NCI-H510A treated with DMSO at 0.1 percent for 48 hours (cell line): ENCODE results near the gene ANK2.

Source experiments
- DNase-seq: peaks from one replicate; lab custom pipeline; 2025; lab: John Stamatoyannopoulos, UW

ANK2 gene

DNA sequence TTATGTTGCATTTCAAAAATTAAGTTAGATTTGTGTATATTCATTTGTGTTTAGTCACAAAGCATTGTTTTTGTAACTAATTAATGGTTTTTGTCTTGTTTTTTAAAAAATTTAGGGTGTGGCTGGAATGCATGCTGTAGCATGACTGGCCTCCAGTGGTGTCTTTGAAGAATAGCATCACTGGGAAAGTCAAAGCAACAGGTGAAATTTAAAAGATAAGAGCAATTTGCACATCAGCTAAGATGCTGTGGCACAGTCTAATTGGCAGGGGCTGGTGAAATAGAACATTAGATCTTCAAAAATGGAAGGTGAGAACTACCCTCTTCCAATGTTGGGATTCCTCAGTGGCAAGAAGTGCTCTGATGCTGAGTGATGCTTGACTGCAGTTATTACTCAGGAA, 45.3 kb downstream of the ANK2 start:
- peak; percentile 21 for DNase-seq

DNA sequence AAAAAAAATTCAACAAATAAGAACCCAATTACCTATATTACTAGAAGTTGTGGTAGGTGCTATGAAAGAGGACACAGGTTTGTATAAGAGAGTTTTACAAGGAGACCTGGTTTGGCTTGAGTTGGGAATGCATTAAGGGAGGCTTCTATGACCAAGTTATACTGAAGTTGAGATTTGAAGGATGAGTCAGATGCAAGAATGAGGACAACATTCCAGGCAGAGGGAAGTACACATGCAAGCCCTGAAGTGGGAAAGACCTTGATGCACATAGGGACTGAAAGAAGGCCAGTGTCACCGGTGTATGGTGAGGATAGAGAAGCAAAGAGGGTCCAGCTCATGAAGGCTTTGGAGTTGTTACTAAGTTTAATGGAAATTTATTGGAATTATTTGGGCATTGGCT, 52.2 kb downstream of the ANK2 start:
- DNase-seq = no peak

GRCh38 chr4:113103556-113103955, 54.1 kb downstream of the ANK2 start:
- no peak for DNase-seq

DNA sequence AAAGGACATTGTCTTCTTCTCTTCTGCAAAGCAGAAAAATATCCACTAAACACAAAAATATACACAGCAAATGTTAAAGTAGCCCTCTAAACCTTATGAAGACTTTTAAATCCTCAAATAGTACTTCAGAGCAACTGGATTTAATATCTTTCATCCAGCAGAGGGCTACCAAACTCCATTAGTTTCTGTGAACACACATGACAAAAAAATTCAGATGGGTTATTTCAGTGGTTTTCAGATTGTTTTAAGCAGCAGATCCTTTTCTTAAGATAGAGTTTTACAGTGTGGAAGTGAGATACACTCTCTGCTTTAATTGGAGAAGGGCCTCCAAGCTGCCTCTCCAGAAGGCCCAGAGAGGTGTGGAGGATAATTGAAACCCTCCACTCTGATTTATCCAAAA, 56.7 kb downstream of the ANK2 start:
- no peak for DNase-seq

DNA sequence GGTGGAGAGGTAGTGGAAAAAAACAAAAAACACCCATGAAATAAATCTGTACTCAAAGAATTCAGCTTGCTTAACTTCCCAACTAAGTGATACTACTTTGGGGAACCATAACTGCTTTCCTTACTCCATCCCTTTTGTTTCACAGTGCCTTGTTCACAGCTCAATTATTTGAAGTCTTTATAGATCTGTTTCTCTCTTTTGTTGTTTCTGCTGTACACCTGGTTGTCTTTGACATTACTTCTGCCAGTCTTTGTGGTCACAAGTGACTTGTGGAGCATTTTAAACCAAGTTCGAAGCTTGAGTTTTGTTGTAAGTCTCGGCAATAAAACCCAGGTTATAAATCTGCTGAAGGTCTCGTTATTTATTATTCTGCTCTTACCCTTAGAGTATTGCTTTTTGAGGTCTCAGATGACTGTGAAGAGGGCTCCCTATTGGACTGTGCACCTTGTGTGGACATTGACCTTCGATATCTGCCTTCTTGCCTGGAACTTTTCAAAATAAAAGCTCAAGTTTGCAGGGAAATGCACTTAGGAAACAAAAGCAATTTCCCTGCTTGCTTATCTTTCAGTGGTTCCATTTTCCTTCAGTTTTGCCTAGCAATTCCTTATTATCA, 59.8 kb downstream of the ANK2 start:
- peak; percentile 46 for DNase-seq

DNA sequence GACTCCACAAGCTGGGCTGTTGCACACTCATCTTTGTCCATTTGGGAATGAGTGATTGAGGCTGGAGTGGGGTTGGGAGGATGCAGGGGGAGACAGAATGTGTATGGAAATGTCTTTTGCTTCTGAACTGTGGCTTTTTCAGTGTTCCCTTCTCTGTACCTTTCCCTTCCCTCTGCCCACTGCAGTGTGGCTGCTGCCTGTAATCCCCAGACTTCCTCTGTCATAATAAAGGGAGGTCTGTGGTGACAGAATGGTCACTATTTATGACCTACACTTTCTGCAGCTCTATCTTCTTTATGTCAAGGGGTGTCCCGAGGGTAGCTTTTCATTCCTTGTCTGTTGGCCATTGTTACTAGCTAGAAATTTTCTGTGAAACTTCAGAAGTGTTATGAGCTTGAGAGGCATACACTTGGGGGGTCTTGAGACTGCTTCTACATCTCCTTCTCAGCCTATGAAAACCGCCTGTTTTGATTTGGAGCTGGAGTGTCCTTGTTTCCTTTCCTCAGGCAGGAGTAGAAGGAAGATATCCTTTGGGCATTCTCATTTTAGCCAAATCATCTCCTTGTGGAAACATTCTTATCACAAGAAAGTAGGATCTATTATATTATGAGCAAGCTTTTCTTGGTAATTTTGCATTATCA, 63.0 kb downstream of the ANK2 start:
- DNase-seq = no peak

DNA sequence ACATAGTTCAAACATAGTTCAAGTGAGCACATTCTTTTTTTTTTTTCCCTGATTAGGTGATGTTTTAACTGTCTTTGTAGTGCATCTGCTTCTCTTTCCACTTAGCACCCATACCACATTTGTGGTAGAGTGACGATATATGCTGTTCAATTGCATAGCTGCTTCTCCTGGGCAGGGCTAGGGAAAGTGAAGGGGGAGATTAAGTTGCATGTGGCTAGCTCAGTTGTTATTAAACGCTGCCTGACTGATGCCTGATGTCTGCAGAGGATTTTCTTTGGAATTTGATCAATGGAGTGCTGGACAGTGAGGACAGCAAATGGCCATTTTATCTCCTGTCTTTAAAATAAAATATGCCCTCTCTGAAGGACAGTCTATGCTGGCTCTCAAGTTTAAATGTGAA, 63.7 kb downstream of the ANK2 start:
- DNase-seq = peak; percentile 27

- no peak for DNase-seq
Measured at GRCh38 chr4:113114884-113115283, 65.4 kb downstream of the ANK2 start.

DNA sequence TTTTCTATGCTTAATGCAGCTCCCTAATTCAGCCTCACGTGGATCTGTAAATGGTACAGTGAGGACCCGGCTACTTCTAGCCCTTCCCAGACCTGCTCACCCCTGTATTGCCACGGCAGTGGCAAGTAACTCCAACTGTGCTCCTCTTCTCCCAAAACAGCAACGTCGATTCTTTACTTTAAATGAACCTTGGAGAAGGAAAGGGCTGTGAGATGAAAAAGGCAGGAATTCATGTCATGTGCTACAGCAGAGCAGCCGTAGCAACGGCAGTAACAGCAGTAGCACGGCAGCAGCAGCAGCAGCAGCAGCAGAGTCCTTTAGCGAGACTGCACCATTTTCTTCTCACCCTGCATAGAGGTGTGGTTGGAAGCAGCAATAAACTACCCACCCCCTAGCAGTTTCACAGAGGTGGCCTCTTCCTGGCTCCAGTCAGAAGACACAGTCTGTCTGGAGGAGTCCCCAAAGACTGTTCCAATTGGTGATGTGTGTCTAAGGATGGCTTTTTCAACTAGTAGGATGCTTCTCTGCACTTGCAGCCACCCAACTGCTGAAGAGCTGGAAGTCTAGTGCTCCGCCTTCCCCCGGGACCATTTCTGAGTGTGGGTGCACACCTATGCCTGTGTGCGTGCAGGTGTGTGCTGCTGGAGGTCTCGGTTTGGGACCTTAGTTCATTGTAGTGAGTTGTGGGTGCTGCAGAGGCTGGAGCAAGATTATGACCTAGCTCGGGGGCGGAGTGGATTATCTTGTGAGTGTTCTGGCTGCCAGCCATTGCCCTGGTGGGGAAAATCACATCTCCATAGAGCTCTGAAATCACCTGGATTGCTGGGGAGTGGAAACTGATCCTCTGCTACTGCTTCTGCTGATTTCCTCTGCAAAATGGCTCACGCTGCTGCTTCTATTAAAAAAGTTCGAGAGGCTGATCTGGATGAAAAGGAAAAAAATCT, 67.2 kb downstream of the ANK2 start:
- DNase-seq = peak; percentile 35

- DNase-seq = no peak
Measured at GRCh38 chr4:113117358-113117702, 67.9 kb downstream of the ANK2 start.

DNA sequence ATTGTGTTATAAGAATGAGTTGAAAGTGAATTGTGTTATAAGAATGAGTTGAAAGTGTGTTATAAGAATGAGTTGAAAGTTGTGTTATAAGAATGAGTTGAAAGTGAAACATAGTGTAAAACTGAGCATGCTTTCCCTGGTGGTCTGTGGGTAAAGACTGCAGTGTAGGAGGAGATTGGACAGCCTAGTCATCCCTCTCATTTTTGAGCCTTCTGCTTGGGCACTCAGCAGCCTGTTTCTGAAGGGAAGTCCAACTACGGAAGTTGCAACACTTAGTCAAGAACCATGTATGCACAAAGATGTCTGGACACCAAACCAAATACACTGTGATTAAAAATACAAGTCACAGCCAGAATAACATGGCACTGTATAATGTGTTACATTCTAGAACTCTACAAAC, 72.6 kb downstream of the ANK2 start:
- no peak for DNase-seq

- DNase-seq = no peak
Measured at GRCh38 chr4:113125418-113125817, 76.0 kb downstream of the ANK2 start.

GRCh38 chr4:113131136-113131535, 81.7 kb downstream of the ANK2 start:
- no peak for DNase-seq

DNA sequence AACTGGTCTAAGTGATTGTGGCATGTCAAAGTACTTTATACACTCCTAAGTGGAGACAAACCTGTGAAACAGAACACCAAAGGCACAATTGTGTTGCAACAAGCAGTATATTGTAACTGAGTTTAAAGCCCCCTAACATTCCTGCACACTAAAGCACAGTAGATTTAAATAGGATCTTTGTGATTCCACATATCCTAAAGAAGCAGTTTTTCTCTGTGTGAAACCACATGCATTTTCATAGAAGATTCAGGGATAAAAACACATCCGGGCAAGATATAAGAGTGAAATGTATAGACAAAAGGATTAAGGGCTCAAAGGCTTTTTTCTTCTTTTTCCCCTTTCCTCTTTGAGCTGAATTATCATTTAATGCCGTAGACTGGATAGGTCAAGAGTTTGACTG, 82.2 kb downstream of the ANK2 start:
- no peak for DNase-seq

- peak; percentile 64 for DNase-seq
Measured at GRCh38 chr4:113141901-113142346, 92.5 kb downstream of the ANK2 start.

- DNase-seq = no peak
Measured at GRCh38 chr4:113142351-113142750, 92.9 kb downstream of the ANK2 start.

GRCh38 chr4:113144091-113144490, 94.6 kb downstream of the ANK2 start:
- no peak for DNase-seq

GRCh38 chr4:113145147-113145518, 95.7 kb downstream of the ANK2 start:
- DNase-seq = no peak

DNA sequence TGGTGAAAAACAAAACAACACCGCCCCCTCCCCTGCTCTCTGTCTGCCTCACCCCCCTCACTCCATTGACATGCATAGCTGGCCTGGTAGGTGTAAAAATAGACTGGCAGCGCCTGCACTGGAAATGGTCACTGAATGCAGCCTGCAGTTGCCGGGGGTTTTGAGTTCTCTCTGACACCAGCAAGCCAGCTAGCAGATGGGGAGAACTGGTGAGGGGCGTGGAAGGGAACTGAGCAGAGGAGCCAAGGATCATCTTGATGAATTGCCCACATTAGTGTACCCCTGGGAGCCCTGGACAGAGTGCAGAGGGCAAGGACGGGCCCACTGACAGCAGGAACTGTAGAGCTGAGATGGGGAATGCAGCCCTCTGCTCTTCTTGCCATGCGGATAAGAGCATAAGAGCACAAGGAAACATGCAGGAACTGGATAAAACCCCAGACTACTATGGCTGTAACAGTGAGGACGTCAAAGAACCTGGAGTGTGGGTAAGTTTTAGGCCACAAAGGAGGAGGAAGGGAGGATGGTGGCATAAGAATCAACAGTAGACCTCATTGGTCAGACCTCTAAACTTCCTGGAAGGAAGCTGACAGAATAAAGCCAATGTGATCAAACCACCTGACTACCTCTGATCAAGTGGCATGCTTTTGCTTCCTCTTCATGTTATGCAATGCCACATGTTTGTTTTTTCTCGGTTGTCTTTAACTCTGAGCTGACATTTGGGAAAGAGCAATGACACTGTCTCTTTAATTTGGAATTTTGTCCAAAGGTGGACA, 96.3 kb downstream of the ANK2 start:
- DNase-seq = no peak

DNA sequence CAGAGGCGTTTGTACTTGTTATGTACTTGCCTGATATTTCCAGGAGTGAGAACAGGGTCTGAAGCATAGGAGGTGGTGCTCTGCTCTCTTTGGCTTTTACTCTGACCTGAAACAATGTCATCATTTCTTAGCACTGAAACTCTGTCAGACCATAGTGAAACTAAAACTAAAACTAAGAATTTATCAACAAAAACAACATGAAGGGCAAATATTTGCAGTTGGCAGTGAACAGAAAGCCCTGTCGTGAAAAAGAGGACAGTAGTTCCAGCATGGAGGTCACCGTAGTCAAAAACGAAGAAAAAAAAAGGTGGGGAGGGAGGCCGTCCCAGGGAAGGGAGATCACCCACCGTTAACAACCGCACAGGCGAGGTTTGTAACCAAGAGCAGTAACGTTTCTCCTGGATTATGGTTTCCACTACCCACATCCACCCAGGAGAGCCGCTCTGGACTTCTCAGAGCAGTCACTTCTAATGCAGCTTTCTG, 97.5 kb downstream of the ANK2 start:
- no peak for DNase-seq

- DNase-seq = no peak
Measured at GRCh38 chr4:113147498-113148111, 98.2 kb downstream of the ANK2 start.

DNA sequence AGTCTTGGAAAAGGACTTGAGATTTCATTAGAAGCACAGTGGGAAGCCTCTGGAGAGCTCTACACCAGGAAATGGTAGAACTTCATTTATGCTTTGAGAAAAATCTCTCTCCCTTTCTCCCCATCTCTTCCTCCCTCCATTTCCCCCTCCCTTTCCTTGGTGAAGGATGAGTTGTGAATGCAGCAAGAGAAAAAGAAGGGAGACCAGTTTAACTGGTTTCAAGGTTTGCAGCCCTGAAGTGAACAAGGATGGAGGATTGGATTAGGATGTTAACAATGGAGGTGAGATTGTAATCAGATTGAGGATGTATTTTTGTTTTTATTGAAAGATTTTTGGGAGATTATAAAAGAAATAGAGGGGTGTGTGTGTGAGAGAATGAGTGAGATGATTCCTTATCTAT, 99.5 kb downstream of the ANK2 start:
- peak; percentile 42 for DNase-seq
